DMS 273 (cell line): ENCODE data around the gene GPR132.

Source experiments
- DNase-seq: peaks from one replicate; lab custom pipeline; 2025; ENCODE audit not compliant: unreplicated experiment; lab: John Stamatoyannopoulos, UW

The GPR132 gene

DNA sequence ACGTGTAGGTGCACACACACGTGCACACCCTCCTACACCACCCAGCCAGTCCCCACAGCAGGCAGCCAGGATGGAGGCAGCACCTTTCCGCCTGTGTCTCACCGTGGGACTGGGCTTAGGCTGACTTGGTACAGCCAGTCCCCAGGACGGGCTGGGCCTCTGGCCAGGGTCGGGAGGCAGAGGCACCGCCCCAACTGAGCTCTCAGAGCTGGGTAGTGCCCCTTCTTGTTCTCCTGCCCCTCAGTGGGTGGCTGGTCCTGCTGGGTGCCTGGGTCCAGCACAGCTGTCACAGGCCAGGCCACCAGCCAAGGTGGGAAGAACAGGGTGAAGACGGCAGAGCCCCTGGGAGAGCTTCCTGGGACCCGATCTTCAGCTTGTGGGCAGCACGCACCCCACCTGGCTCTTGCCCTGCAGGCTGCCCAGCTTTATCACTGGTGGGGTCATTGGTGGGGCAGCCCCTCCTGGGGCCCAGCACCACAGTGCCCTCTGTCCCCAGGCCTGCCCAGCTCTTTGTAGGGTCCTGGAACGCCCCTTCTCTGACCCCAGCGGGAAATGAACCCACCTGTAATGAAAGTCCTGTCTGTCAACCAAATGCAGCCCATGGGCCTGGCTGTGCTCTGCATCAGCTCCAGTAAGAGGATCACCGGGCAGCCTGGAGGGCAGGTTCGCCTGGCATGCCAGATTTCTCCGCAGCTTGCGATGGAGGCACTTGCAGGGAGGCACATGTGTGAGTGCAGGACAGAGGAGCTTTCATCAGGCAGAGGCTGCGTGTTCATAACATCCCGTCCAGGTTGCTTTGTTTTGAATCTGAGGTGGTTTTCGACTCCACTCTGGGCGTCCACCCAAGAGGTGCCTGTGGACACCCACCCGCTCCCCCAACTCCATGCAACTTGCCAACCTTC, 59.0 kb downstream of the GPR132 start:
- no peak for DNase-seq

- DNase-seq: no peak
Measured at GRCh38 chr14:105005329-105005928, 59.8 kb downstream of the GPR132 start.
